HG02759 (cell line): ENCODE data around the gene TCERG1L.
"Not testable (repeated sequence)": the region's sequence is repeated elsewhere in the genome, so short reads cannot be mapped to it uniquely, and the experiment has no call there.

ENCODE experiments used
- ATAC-seq: cut with Tn5 transposase; IDR thresholded peaks from one replicate; pipeline ENCODE4 v1.9.1; 2021; ENCODE audit warnings: mild to moderate bottlenecking, moderate library complexity; ENCODE audit not compliant: unreplicated experiment

The TCERG1L gene, protein sequence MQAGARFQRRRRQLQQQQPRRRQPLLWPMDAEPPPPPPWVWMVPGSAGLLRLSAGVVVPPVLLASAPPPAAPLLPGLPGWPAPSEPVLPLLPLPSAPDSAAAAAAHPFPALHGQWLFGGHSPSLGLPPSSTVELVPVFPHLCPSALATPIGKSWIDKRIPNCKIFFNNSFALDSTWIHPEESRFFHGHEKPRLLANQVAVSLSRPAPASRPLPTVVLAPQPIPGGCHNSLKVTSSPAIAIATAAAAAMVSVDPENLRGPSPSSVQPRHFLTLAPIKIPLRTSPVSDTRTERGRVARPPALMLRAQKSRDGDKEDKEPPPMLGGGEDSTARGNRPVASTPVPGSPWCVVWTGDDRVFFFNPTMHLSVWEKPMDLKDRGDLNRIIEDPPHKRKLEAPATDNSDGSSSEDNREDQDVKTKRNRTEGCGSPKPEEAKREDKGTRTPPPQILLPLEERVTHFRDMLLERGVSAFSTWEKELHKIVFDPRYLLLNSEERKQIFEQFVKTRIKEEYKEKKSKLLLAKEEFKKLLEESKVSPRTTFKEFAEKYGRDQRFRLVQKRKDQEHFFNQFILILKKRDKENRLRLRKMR

DNA sequence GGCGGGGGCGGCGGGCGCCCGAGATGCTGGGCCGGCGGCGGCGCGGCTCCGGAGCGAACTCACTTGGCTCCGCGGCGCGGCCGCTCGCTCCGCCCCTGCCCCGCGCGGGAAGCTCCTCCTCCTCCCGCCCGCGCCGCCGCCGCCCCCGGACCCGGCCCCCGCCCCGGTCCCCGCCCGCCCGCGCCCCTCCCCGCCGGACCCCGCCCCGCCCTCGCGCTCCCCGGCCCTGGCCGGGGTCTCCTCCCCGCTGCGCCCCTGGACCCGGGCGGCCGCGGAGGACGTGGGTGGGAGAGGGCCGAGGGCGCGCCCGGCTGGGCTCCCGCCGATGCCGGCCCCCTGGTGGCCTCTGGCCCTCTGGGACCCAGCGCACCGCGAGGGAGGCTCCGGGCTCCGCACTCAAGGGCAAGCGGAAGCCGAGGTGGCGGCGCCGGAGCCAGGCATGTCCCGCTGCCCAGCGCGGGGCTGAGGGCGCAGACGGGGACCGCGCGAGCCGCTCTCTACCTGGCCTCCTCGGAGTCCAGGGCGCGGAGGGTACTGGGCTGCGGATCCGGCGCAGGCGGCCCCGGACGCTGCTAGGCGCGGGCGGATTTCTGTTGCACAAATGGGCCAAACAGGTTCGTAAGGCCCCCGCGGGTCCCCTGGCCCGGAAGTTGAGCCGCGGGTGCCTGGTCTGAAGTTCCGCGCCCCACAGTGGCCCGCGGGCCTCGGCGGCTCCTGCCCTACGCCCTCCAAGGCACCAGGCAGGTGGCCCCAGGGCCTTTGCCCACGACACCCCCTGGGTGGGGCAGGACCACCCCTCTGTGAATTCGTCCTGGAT lies at the start of gene TCERG1L:
Gene TCERG1L (minus strand): TSS at position 61 of the 817 bp plus-strand sequence. CDS start 86 bp downstream, outside the sequence.
- no peak for ATAC-seq

DNA sequence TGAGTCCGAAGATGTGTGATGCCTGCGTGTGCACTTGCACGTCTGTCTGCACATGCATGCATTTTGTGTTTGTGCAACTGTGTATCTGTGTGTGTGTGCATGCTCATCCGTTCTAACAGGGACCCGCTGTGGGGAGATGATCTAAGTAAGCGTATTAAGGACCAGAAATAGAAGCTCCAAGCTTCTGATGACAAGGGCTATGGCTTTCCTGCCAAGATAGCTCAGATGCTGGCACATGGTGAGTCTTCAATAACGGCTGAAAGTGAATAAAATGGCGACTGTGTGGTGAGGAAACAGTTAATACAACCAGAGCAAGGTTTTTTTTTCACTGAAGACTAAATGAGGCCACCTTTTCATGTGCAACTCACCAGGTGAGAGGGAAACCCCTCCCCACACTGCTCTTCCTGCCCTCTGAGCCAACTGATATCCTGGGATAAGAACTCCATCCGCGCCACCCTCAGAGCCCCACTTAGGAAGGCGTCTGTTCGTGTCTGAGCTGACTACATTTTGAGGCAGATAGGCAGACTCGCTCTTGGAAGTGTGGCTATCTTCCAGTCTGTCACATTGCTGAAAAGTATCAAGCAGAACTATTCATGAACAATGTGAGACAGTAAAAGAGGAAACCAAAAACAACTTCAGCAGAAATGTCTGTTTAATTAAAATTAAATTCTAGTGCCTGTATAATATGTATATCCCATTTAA lies 47.4 kb upstream of the TCERG1L start:
- no peak for ATAC-seq

DNA sequence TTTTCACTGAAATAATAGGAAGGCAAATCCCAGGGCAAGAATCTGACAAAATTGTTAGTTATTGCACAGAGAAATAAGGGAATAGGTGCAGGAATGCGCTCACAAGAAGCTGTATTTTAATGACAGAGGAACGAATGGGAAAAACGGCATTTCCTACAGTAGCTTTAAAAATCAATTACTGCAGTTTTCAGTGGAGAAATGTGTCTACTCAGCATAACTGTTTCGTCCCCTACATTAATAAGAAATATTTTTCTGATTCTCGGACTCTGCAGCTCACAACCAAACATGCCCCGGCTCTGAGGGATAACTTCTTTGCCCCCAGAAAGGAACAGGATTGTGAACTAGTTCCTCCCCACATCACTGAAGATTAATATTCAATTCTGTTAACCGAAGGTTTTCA lies 44.9 kb upstream of the TCERG1L start:
- ATAC-seq = no peak

DNA sequence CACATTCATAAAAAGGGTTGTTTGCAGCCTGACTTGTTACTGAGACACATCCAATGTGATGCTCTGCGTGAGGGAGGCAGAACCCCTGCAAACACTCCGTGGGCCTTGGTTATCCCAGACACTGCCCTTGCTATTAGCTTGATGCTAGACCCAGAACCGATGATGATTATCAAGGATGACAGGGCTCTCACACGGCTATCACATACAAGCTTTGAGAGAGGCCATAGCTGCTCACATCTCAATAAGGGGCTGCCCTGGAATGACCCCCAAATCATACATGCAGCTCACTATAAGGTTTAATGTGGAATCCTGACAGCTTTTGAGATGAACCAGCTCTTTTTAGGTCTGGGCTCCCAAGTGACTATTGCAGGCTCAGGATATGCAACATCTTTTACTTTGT lies 44.4 kb upstream of the TCERG1L start:
- no peak for ATAC-seq

DNA sequence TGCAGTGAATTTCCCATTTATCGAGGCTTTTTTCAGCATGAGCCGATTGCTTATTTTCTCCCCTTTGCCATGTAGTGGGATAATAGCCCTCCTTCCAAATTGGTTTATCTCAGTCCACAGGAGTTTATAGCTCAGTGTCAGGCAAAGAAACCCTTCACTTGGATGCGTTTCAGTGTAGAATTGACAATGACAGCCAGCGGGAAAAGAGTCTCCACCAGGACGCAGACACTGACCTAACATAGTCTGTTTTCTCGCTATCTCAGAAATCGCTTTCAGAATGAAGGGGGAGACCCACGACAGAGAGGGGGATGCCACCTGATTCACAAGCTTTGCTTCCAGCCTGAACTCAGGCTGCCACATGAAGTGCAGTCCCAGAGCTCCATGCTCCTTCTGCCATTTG lies 43.5 kb upstream of the TCERG1L start:
- ATAC-seq = no peak

DNA sequence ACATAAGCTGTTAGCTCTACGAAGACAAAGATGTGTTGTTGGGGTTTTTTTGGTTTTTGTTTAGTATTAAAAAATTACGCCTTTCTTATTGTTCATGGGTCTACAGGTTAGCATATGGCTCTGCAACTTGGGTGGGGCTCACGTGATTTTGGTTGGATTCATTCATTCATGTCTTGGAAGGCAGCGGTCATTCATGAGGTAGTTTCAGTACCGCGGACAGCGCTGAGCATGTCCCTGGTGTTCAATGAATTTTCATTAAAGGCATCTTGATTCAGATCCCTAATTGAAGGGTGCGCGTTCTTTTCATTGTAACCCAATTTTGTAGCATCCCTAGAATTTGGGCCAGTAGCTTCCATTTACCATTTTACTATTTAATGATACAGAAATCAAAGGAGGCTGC lies 42.9 kb upstream of the TCERG1L start:
- no peak for ATAC-seq

DNA sequence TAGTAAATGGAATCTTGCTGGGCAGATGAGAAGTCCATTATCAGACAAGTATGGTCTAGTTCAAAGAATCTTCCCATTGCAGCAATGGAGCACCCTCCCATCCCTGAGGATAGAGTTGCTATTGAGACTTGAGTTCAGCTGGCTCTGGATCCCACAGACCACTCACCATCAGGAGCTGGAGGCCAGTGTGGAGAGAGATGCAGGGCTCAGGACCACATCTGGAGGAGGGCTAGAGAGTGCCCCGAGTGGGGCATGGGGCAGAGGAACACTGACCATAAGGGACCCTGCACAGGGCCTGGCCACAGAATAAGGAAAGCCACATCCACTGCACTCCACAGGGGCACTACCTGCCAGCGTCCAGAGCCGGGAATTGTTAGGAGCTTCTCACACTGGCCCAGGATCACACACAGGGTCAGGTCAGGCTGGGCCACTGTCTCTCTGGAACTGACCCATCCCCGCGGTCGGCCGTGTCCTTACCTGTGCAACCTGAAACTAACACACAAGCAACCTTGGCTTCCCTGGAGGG lies 41.3 kb upstream of the TCERG1L start:
- ATAC-seq = no peak

DNA sequence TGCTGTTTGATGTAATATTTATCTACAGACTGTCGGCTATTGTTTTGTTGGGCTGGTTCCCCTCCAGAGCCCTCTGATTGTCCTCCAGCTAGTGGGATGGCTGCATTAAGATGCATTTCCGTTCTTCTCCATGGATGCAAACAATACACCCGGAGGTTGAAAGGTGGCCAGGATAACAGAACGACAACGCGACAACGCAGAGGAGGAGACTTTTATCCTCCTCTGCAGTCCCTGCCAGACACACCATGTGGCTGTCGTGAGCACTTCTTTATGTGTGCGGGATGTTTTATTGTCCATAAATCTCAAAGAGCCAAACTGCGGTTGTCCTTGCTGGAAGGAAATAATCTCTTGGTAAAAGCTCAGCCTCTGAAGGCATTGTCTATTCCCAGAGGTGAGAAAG lies 39.1 kb upstream of the TCERG1L start:
- ATAC-seq = no peak

DNA sequence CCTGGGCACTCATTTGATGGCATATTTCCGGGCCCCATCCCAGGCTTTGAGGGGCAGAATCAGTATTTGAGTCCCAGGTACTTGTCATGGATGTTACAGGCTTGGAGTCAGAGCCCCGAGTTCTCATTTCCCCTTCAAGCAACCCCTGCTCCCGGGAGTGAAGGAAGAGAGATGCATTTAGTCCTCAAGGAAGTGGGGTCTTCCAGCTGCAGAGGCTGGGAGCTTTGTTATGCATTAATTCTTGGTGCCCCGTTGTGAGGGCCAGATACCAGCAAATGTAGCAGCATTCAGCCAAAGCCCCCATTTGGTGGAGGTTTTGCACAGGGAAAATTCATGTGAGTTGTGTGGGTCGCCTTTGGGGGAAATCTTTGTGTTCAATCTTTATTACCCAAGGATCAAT lies 38.7 kb upstream of the TCERG1L start:
- no peak for ATAC-seq

DNA sequence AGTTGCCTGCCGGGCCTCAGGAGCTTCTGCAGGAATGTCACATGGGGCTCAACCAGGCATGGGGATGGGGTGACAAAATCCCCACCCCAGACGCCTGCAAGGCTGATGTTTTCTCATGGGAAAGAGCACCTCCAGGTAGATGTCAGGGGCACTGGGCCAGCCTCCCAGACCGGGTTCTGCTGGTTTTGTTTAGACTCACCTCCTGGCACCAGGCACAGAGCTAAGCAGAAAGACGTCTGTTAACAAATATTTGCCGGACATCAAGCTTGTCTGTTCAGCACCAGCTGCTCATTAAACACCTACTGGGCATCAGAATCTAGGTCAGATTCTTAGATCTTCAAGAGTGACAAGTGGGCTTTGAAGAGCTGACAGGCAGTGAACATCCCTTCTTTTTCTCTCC lies 34.9 kb upstream of the TCERG1L start:
- no peak for ATAC-seq

DNA sequence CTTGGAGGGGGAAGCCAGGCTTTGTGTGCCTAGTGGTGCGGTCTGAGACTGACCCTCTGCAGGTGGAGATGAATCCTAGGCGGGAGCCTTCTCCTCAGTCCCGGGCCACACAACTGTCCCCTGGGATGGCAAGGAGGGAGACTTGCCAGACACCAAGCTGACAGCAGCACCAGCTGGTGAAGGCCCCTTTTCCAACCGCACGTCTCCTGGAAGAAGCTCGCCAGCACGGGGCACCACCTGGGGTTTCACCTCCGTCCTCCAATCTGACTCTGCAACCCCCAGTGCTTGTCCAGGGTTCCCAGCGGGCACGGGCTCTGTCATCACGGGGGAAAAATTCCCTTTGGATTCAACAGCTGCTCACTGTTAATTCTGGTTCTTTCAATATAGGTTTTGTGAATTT lies 34.2 kb upstream of the TCERG1L start:
- no peak for ATAC-seq

DNA sequence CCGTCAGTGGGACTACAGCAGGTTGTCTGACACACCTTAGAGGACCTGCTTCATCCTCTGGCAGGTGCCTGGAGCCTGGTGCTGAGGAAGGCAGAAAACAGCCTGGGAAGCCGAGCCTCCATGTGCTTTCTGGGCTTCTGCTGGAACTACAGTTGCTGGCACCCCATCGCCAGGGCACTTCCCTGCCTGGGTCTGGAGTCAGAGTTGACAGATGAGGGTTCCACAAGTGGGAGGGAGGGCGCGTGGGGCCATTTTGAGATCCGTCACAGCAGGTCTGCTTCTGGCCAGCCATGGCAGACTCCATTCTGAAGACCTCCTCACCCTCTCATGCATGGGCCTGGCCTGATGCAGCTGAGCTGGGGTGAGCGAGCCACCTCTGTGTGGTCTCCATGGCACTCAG lies 33.2 kb upstream of the TCERG1L start:
- no peak for ATAC-seq

DNA sequence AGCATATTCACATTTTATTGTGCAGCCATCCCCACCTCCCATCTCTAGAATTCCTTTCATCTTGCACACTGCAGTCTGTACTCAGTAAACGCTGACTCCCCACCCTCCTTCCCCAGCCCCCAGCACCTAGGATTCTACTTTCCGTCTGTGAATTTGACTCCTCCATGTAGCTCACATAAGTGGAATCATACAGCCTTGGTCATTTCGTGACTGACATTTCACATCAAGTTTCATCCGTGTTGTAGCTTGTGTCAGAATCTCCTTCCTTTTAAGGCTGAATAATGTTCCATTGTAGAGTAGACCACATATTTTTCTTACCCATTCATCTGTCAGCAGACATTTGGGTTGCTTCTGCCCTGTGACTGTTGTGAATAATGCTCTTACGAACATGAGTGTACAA lies 26.2 kb upstream of the TCERG1L start:
- no peak for ATAC-seq

DNA sequence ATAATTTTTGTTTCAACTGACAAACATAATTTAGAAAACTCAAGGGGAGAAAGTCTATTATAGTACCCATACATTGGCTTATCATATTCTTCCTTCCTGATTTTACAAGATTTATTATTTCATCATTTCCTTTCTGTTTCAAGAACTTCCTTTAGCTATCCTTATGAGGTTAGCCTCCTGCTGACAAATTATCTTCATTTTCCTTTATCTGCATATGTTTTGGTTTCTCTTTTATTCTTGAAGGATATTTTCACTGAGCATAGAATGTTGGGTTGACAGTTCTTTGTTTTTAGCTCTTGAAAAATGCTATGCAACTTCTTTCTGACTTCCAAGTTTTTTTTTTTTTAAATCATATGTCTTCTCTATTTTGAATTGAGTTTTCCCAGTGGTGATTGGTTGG lies 21.3 kb upstream of the TCERG1L start:
- no peak for ATAC-seq

DNA sequence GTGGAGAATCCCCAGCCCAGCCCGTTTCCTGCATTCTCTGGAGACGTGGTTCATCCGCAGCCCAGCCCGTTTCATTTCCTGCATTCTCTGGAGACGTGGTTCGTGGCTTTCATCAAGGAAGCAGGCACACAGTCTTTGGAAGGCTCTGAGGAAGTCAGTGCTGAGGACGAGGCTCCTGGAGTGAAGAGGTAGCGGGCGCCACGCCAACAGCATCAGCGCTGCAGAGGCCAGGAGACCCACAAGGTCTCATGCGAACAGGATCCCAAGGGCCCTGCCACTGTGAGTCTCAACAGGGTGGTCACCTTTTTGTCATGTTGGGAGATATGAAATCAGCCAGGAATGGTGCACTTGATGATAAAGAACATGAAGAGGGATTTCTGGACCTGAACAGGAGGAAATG lies 12.4 kb upstream of the TCERG1L start:
- no peak for ATAC-seq

DNA sequence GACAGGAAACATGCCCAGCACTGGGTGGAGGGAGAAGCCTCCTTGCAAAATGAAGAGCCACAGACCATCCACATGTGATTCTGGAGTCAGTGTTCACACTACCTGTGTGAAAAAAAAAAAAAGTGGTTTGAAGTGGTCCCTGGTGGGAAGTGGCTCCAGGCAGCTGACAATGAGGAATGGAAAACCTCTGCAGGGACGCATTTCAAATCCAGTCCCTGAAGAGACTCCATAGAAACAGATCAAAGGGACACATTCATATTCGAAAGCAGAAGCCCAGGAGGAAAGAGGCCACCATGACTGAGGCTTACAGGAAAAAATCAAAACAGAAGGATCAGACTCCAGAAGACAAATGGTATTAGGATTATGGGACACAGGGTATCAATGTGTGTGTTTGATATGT lies 11.5 kb upstream of the TCERG1L start:
- ATAC-seq = no peak

DNA sequence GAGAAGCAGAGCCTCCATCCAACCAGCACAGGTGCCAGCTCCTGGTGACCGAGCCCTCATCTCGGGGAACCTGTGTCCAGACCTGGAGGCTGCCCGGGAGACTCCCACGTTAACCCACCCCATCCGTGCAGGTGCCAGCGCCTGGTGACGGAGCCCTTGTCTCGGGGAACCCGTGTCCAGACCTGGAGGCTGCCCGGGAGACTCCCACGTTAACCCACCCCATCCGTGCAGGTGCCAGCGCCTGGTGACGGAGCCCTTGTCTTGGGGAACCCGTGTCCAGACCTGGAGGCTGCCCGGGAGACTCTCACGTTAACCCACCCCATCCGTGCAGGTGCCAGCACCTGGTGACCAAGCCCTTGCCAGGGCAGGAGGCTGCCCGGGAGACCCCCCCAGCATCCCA lies 11.1 kb upstream of the TCERG1L start:
- not testable (repeated sequence) for ATAC-seq

DNA sequence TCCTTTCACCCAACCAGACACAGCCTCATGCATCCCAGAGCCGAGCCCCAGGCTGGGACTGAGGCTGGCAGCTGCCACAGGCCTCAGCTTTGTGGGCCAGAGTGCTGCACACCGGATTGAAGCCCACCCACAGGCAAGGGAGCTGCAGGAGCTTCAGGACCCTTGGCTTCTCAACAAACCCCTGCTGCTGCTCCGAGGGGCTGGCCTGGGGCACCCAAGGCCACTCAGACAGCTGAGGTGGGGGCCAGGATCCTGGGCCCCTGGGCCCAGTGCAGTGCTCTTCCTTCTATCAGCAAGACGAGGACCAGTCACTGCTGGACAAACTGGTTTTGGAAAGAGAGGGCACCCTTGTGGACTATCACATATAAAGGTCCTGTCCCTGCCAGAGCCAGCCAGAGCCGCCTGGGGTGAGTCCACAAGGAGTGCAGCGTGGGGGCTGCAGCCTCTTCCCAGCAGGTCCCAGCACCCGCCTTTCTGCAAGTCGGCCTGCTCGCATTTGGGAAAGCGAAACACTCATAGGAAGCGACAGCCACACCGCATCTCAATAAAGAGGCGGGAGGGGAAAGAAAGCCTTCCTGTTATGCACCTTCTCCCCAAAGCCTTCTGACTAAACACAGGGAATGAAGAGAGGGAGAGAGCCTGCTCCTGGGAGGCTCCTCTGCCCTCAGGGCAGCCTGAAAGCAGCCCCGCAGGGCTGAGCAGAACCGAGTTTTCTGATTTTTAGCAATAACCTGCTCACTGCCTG lies 9.5 kb upstream of the TCERG1L start:
- no peak for ATAC-seq

DNA sequence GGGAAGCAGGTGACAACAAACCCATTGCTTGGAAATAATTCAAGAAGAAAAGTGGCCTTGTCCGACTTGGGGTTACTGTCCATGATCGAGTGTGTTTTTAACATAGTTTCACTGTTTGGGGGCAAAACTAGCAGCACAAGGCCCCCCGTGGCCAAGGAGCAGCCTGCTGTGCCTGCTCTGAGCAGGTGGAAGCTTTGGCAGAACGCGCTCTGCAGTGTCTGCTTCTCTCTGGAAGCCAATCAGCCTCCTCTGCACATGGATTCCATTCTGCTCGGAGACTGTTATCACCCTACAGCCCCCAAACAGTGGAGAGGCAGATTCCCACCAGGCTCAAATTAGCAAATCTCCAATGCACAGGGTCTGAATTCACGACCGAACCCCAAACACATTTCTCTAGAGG lies 7.3 kb upstream of the TCERG1L start:
- no peak for ATAC-seq

DNA sequence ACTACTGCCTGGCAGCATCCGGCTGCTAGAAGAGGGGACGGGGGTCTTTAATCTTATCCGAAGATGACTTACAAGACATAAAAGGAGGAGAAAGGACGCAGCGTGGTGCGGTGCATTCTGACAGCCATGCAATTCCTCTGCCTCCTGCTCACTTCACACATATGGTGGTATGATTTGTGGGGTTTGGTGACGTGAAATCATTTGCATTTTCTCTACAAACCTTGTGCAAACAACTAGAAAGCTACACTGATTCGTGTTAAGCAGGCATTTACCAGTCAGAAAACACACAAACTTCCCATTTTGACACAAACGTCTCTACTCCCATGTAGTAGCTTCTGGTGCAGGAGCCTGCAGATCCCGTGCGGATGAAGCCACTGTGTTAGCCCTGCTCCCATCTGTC lies 6.8 kb upstream of the TCERG1L start:
- ATAC-seq = no peak
